ENCODE measurements around the gene TMEM61. TPM values are rescaled to one million over a fixed set of nuclear protein-coding genes. Genes with fewer than 3 reads are reported as not detected.
"Not testable (repeated sequence)": the region's sequence is repeated elsewhere in the genome, so short reads cannot be mapped to it uniquely, and the experiment has no call there.

Gene TMEM61
- total RNA-seq = 1.4 TPM

- peak; percentile 54 for ATAC-seq
Measured at GRCh38 chr1:54980528-54981241, at the start of gene TMEM61. Gene TMEM61, plus strand, starts transcription at chr1:54980628. Its CDS starts 438 bp downstream, at chr1:54981066.

GRCh38 chr1:54931275-54931840 is 49.1 kb upstream of the TMEM61 start:
- ATAC-seq = no peak

- ATAC-seq = not testable (repeated sequence)
Measured at GRCh38 chr1:54934081-54934480, 46.3 kb upstream of the TMEM61 start.

GRCh38 chr1:54934869-54935268 is 45.6 kb upstream of the TMEM61 start:
- no peak for ATAC-seq

GRCh38 chr1:54936791-54937190 is 43.6 kb upstream of the TMEM61 start:
- peak; percentile 41 for ATAC-seq

GRCh38 chr1:54937469-54937868 is 43.0 kb upstream of the TMEM61 start:
- ATAC-seq = peak; percentile 86

- ATAC-seq = not testable (repeated sequence)
Measured at GRCh38 chr1:54938955-54939354, 41.5 kb upstream of the TMEM61 start.

GRCh38 chr1:54940042-54940441 is 40.4 kb upstream of the TMEM61 start:
- no peak for ATAC-seq

- no peak for ATAC-seq
Measured at GRCh38 chr1:54942976-54943375, 37.5 kb upstream of the TMEM61 start.

GRCh38 chr1:54944610-54945392 is 35.6 kb upstream of the TMEM61 start:
- ATAC-seq = peak; percentile 75

GRCh38 chr1:54945393-54945936 is 35.0 kb upstream of the TMEM61 start:
- ATAC-seq = peak; percentile 99

- ATAC-seq = no peak
Measured at GRCh38 chr1:54947540-54947939, 32.9 kb upstream of the TMEM61 start.

- no peak for ATAC-seq
Measured at GRCh38 chr1:54949053-54949452, 31.4 kb upstream of the TMEM61 start.

- ATAC-seq = no peak
Measured at GRCh38 chr1:54950006-54950368, 30.4 kb upstream of the TMEM61 start.

- ATAC-seq = peak; percentile 80
Measured at GRCh38 chr1:54950369-54951163, 29.9 kb upstream of the TMEM61 start.

- ATAC-seq = no peak
Measured at GRCh38 chr1:54951810-54952226, 28.6 kb upstream of the TMEM61 start.

GRCh38 chr1:54952950-54953718 is 27.3 kb upstream of the TMEM61 start:
- no peak for ATAC-seq

- no peak for ATAC-seq
Measured at GRCh38 chr1:54953846-54954245, 26.6 kb upstream of the TMEM61 start.

- no peak for ATAC-seq
Measured at GRCh38 chr1:54955359-54955758, 25.1 kb upstream of the TMEM61 start.

GRCh38 chr1:54956726-54957125 is 23.7 kb upstream of the TMEM61 start:
- no peak for ATAC-seq

GRCh38 chr1:54959241-54959640 is 21.2 kb upstream of the TMEM61 start:
- ATAC-seq = no peak
